Erythroblast (primary cell): Measurements from ENCODE around the gene CALHM4.

ENCODE experiments used
- GATA1 ChIP-seq: IDR thresholded peaks from 2 replicates; pipeline ENCODE4 v1.6.1; 2011; ENCODE audit warnings: low read depth, mild to moderate bottlenecking, control low read depth, low read length, moderate library complexity
- POLR2A ChIP-seq: IDR thresholded peaks from 2 replicates; pipeline ENCODE4 v1.6.1; 2011; ENCODE audit warnings: mild to moderate bottlenecking, low read length

GRCh38 chr6:116518621-116519368, 34.8 kb upstream of the CALHM4 start:
- TF ChIP-seq POLR2A (no peak), GATA1 (no peak)
